Fibroblast of skin of scalp (primary cell): Measurements from ENCODE around the gene MPL.
"Not testable (repeated sequence)": the region's sequence is repeated elsewhere in the genome, so short reads cannot be mapped to it uniquely, and the experiment has no call there.

ENCODE experiments used
- DNase-seq: peaks from one replicate; pipeline ENCODE4 v3.0.0-alpha.2; 2013

MPL gene

DNA sequence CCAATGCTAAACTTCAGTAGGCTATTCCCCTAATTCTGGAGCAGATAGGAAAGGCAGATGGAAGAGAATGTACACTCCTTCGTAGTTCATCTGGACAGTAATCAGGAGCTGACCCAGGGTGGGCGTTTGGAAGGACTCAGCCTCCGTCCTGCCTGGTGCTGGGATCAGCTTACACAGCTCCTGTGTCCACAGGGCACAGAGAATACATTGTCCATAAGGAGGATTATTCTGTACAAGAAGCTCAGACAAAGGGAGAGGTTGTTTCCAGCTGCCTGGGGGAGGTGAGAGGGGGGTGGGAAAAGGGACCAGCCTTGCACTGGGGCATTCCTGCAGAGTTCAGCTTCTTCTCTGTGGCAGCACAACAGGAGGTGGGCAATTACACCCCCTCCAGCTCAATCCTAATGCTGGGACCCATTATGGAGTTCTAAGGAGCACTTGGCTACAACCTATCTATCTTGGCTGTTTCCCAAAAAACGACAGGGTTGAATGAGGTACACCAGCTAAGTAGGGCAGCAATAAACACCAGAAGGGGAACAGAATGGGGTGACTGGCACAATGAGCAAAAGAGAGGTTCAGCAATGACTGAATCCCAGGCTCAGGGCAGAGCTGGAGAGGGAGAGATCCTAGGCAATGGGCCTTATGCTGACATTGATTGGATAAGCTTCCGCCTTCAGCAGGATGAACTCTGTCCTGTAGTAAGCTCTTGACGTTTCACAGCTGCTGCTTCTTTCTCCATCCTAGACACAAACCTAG, 44.6 kb downstream of the MPL start:
- no peak for DNase-seq

DNA sequence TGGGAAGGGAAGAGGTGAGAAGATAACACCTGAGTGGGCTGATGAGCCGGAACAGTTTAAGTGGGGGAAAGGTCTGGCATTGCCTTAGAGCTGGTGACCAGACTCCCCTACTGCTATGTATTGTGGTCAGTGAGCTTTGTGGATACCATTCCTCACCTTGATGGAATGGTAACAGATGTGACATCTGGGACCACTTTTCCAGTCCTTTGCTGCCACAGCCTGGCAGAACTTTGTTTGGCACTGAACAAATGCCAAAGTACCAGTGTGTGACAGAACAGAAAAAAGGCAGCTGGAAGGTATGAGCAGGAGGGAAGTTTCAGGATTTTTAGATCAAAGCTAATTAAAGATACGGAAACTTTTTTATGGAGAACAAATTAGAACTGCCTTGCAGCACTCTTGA, 45.8 kb downstream of the MPL start:
- no peak for DNase-seq

GRCh38 chr1:43386676-43387075, 49.1 kb downstream of the MPL start:
- DNase-seq = no peak

DNA sequence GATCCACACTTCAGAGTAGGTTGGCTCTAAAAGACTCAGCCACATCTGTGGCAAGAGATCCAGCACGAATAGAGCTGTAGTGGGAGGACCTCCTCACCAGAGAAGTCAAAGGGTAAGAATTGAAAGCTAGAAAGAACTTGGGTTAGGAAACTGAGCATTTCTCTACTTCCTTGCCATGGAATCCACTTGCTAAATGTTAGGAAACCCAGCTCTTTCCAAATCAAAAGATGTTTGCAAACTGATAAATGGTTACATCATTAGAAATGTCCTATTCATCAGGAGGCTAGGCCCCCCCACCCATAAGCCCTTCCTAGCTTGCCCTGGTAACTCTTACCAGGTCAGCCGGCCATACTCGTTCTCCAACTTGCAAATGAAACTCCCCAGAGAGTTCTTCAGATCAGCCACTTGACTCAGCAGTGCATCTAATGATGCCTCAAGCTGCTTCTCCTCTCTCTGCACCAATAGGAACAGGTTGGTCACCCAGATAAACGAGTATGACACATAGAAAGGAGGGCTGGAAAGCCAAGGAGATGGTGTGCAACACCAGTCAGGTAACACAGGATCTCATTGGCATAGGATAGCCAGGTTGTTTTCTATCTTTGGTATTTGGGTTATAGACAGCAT, 50.5 kb downstream of the MPL start:
- no peak for DNase-seq

DNA sequence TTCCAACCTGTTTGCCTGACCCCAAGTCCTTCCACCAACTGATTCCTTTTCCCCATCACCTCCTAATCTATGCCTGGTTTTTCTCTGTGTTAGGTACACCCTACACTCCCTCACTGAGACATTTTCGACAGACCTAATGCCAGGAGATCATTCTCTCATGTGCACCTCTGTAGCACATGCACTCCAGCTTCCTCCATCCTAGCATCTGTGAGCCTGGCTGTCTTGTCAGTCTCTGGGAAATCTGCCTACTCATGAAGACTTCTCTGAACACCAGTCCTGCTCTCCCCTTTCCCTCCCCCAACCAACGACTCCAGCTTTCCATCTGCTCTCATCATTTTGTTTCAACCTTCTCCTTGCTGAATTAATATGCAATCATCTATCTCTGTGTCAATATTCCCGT, 51.0 kb downstream of the MPL start:
- DNase-seq = no peak

GRCh38 chr1:43389326-43390313, 52.0 kb downstream of the MPL start, which contains the start of the genes MED8 and SZT2:
TSS of gene MED8 (minus strand) at chr1:43389800. CDS start at chr1:43389764, 36 bp downstream.
TSS of gene SZT2 (plus strand) at chr1:43389899. CDS start at chr1:43389969, 70 bp downstream.
- peak; percentile 94 for DNase-seq

DNA sequence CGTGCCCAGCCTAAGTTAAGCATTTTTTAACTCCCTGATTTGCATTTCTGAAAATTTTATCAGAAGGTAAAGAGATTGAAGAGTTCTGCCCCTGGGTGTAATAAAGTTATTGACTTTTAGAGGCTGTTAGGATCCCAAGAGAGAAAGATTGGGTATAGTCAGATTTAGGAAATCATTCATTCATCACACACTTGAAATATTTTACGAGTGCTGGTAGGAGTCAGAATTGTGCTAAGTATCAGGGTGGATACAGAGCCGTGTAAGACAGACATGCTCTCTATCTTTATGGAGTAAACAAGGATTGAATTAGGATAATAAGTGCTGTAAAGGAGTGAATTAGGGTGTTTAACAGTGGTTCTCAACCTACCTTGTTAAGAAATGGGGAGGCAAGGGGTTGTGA, 55.1 kb downstream of the MPL start:
- no peak for DNase-seq

- DNase-seq = no peak
These were observed 57.9 kb downstream of the MPL start for GRCh38 chr1:43395523-43395922.

GRCh38 chr1:43396059-43396458, 58.4 kb downstream of the MPL start:
- no peak for DNase-seq

- no peak for DNase-seq
These were observed 60.6 kb downstream of the MPL start for GRCh38 chr1:43398227-43398626.

DNA sequence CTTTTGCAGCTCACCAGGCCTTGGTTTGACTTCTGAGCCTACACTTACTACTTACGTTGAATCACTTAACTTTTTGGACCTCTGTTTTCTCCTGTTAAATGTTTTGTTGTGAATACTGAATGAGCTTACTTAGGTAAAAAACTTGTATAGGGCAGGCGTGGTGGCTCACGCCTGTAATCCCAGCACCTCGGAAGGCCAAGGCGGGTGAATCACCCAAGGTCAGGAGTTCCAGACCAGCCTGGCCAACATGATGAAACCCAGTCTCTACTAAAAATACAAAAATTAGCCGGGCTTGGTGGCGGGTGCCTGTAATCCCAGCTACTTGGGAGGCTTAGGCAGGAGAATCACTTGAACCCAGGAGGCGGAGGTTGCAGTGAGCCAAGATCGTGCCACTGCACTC, 62.8 kb downstream of the MPL start:
- DNase-seq = not testable (repeated sequence)

GRCh38 chr1:43402089-43402865, 64.7 kb downstream of the MPL start:
- DNase-seq = no peak
